H1 (cell line): ENCODE data around the gene CCDC91. TPM values are rescaled to one million over a fixed set of nuclear protein-coding genes. Genes with fewer than 3 reads are reported as not detected.

Source experiments
- CTCF ChIA-PET: fragments of 300-600 bp; sonication (Branson Sonifier 250); formaldehyde crosslinking; loops from one replicate; lab custom pipeline; 2021; ENCODE audit not compliant: partially characterized antibody; lab: Charles Lee
- POLR2A ChIA-PET: fragments of 300-600 bp; sonication (Branson Sonifier 250); formaldehyde crosslinking; loops from one replicate; lab custom pipeline; 2021; ENCODE audit warnings: inconsistent platforms; ENCODE audit not compliant: partially characterized antibody; lab: Charles Lee
- DNase-seq, 2 experiments: peaks; one replicate each; pipeline versions ENCODE4 v3.0.0 to v3.0.0-alpha.2; 2010 to 2022; ENCODE audit warnings: low spot score in 2 of 2, low read depth in 1 of 2, mixed read lengths in 1 of 2
- FAIRE-seq: peaks from 2 replicates; lab custom pipeline; 2011; peaks lifted over from hg19 to GRCh38; lab: Jason Lieb, UNC
- H2AFZ ChIP-seq: 2 replicates; pipeline ENCODE4 v1.8.1; 2012; ENCODE audit warnings: low read length, inconsistent platforms
- H2AK5ac ChIP-seq: 2 replicates; pipeline ENCODE4 v1.6.1; 2013; ENCODE audit warnings: low read depth, low read length
- H2BK120ac ChIP-seq: replicated peaks from 2 replicates; pipeline ENCODE3; 2013; ENCODE audit warnings: low read depth, low read length, inconsistent platforms
- H2BK12ac ChIP-seq: 2 replicates; pipeline ENCODE4 v1.6.1; 2013; ENCODE audit warnings: low read depth, low read length
- H2BK15ac ChIP-seq: 2 replicates; pipeline ENCODE4 v1.6.1; 2013; ENCODE audit warnings: low read length
- H2BK20ac ChIP-seq: 2 replicates; pipeline ENCODE4 v1.6.1; 2013; ENCODE audit warnings: low read length
- H2BK5ac ChIP-seq: 2 replicates; pipeline ENCODE4 v1.6.1; 2013; ENCODE audit warnings: low read depth, low read length
- H3K14ac ChIP-seq: 2 replicates; pipeline ENCODE4 v1.6.1; 2013; ENCODE audit warnings: inconsistent platforms; ENCODE audit not compliant: insufficient read length
- H3K18ac ChIP-seq: 2 replicates; pipeline ENCODE4 v1.6.1; 2013; ENCODE audit warnings: low read length; ENCODE audit errors: extremely low read depth
- H3K23ac ChIP-seq: 2 replicates; pipeline ENCODE4 v1.6.1; 2013; ENCODE audit warnings: inconsistent platforms; ENCODE audit not compliant: insufficient read length
- H3K23me2 ChIP-seq: 2 replicates; pipeline ENCODE4 v1.6.1; 2013; ENCODE audit warnings: low read depth, low read length
- H3K27ac ChIP-seq: 2 replicates; pipeline ENCODE4 v1.6.1; 2011; ENCODE audit warnings: low read depth, low read length, inconsistent platforms
- H3K27me3 ChIP-seq, 4 experiments: replicated peaks in 1 of 4; 1 replicate in 1 of 4; 2 replicates in 3 of 4; pipeline versions ENCODE4 v1.6.1 to v1.8.1; 2011 to 2013; ENCODE audit warnings: low read length in 3 of 4, mild to moderate bottlenecking in 3 of 4, inconsistent platforms in 2 of 4, mixed read lengths in 2 of 4, moderate library complexity in 1 of 4; ENCODE audit not compliant: control insufficient read depth in 3 of 4, insufficient read depth in 3 of 4; ENCODE audit errors: extremely low read depth in 1 of 4
- H3K36me3 ChIP-seq, 4 experiments: 2 replicates each; pipeline versions ENCODE4 v1.6.1 to v1.8.1; 2011 to 2013; ENCODE audit warnings: mild to moderate bottlenecking in 4 of 4, low read length in 3 of 4, moderate library complexity in 2 of 4, control low read depth in 1 of 4, inconsistent platforms in 1 of 4; ENCODE audit not compliant: insufficient read depth in 4 of 4, control insufficient read depth in 2 of 4
- H3K4ac ChIP-seq: replicated peaks from 2 replicates; pipeline ENCODE3; 2013; ENCODE audit warnings: low read length, low read depth, mixed read lengths, inconsistent platforms; ENCODE audit not compliant: insufficient read length
- H3K4me1 ChIP-seq, 4 experiments: replicated peaks in 1 of 4; 1 replicate in 1 of 4; 2 replicates in 3 of 4; pipeline versions ENCODE4 v1.6.1 to v1.8.1; 2011 to 2013; ENCODE audit warnings: low read length in 3 of 4, inconsistent platforms in 2 of 4, mixed read lengths in 1 of 4; ENCODE audit not compliant: insufficient read depth in 4 of 4, control insufficient read depth in 3 of 4
- H3K4me2 ChIP-seq, 2 experiments: 2 replicates each; pipeline versions ENCODE4 v1.6.1 to v1.8.1; 2011 to 2013; ENCODE audit warnings: low read depth in 2 of 2, low read length in 2 of 2, control low read depth in 1 of 2, inconsistent platforms in 1 of 2, mild to moderate bottlenecking in 1 of 2; ENCODE audit not compliant: insufficient read depth in 1 of 2
- H3K4me3 ChIP-seq, 4 experiments: fragments of 200-600, 300-600 bp in 1 of 4; sonication (generic), shearing (Covaris generic), sonication (Bioruptor Twin) in 1 of 4; 2 replicates each; pipeline versions ENCODE4 v1.5.1 to v1.8.1; 2011 to 2016; ENCODE audit warnings: low read length in 4 of 4, low read depth in 3 of 4, control low read depth in 2 of 4, inconsistent platforms in 2 of 4, mild to moderate bottlenecking in 2 of 4, mixed read lengths in 1 of 4, moderate library complexity in 1 of 4; ENCODE audit not compliant: insufficient read depth in 2 of 4; ENCODE audit errors: extremely low read depth in 1 of 4
- H3K56ac ChIP-seq: replicated peaks from 2 replicates; pipeline ENCODE3; 2013; ENCODE audit warnings: low read depth, mild to moderate bottlenecking, mixed read lengths, low read length, inconsistent platforms; ENCODE audit not compliant: insufficient read length
- H3K79me1 ChIP-seq: 2 replicates; pipeline ENCODE4 v1.6.1; 2013; ENCODE audit warnings: low read depth, low read length, control low read depth
- H3K79me2 ChIP-seq, 2 experiments: 2 replicates each; pipeline versions ENCODE4 v1.6.1 to v1.8.1; 2012 to 2013; ENCODE audit warnings: low read length in 2 of 2, mild to moderate bottlenecking in 2 of 2, inconsistent platforms in 1 of 2; ENCODE audit not compliant: insufficient read depth in 2 of 2, control insufficient read depth in 1 of 2
- H3K9ac ChIP-seq, 4 experiments: replicated peaks in 1 of 4; 1 replicate in 1 of 4; 2 replicates in 3 of 4; pipeline versions ENCODE4 v1.6.1 to v1.8.1; 2011 to 2013; ENCODE audit warnings: low read depth in 3 of 4, low read length in 3 of 4, control low read depth in 2 of 4, mild to moderate bottlenecking in 2 of 4, moderate library complexity in 2 of 4, inconsistent platforms in 1 of 4; ENCODE audit errors: extremely low read depth in 1 of 4
- H3K9me3 ChIP-seq, 2 experiments: 2 replicates each; pipeline versions ENCODE4 v1.6.1 to v1.8.1; 2012 to 2013; ENCODE audit warnings: mild to moderate bottlenecking in 2 of 2, moderate library complexity in 2 of 2, control low read depth in 1 of 2, inconsistent platforms in 1 of 2, low read depth in 1 of 2, low read length in 1 of 2, mixed read lengths in 1 of 2; ENCODE audit not compliant: insufficient read depth in 2 of 2
- H4K20me1 ChIP-seq, 2 experiments: replicated peaks in 1 of 2; 2 replicates each; pipeline versions ENCODE3 to v1.8.1; 2011 to 2013; ENCODE audit warnings: inconsistent platforms in 2 of 2, low read length in 2 of 2, mild to moderate bottlenecking in 1 of 2; ENCODE audit not compliant: insufficient read depth in 2 of 2, control insufficient read depth in 1 of 2
- H4K5ac ChIP-seq: 2 replicates; pipeline ENCODE4 v1.6.1; 2013; ENCODE audit warnings: low read length, low read depth, mixed read lengths, inconsistent platforms; ENCODE audit not compliant: insufficient read length
- H4K8ac ChIP-seq: 2 replicates; pipeline ENCODE4 v1.8.0; 2013; ENCODE audit warnings: mild to moderate bottlenecking, moderate library complexity, low read length, inconsistent platforms; ENCODE audit not compliant: insufficient read depth; ENCODE audit errors: extremely low read depth
- H4K91ac ChIP-seq: replicated peaks from 2 replicates; pipeline ENCODE3; 2013; ENCODE audit warnings: low read length, mixed read lengths, inconsistent platforms; ENCODE audit not compliant: insufficient read length
- GABPA ChIP-seq: IDR thresholded peaks from 2 replicates; pipeline ENCODE4 v1.6.1; 2011; ENCODE audit warnings: mild to moderate bottlenecking, low read length, moderate library complexity, borderline replicate concordance; ENCODE audit not compliant: insufficient read depth
- KDM5A ChIP-seq: fragments of 200-600 bp; IDR thresholded peaks from 2 replicates; pipeline ENCODE4 v1.7.1; 2012; ENCODE audit warnings: mild to moderate bottlenecking, low read length, inconsistent platforms, mixed read lengths
- WGBS, 2 experiments: shearing (Covaris generic) in 1 of 2; methylation state at CpG; one replicate each; pipeline versions ENCODE4 v1.1.6 to v1.1.7; 2013 to 2015; ENCODE audit warnings: low lambda C conversion rate in 2 of 2, mixed read lengths in 2 of 2, inconsistent platforms in 1 of 2, low coverage in 1 of 2, missing lambda C conversion rate in 1 of 2; ENCODE audit not compliant: insufficient replicate concordance in 2 of 2, insufficient coverage in 1 of 2, insufficient read length in 1 of 2; ENCODE audit errors: extremely low coverage in 1 of 2, missing lambda C conversion rate in 1 of 2; 5-methylcytosine and 5-hydroxymethylcytosine counted together
- polyA plus RNA-seq, 7 experiments: library from polyadenylated mRNA; depleted of rRNA in 3 of 7; stranded (reverse) in 5 of 7; unstranded in 2 of 7; fragments of >200 nt in 5 of 7; fragments of 200-250 nt in 2 of 7; gene quantifications; 1 replicate in 5 of 7; 2 replicates in 1 of 7; 4 replicates in 1 of 7; pipeline versions ENCODE4 v1.2.1 to v1.2.3, GENCODE V29; 2011 to 2013; ENCODE audit warnings: missing spikeins in 2 of 7, mixed read lengths in 2 of 7
- total RNA-seq: library from RNA; stranded (reverse); fragmentation: NEBNext Ultra II Directional; extraction: Animal tissue kit (Norgen Biotek cat#: 25700); gene quantifications from 2 replicates; pipeline ENCODE4 v1.2.1, GENCODE V29; 2021

Gene CCDC91
- total and polyA plus RNA-seq, 2 of the 8 experiments (the other 6 are each of a cell fraction or from before 2014, with no cell fraction given): 8.6 to 23.1 TPM

- Histone ChIP-seq H2BK12ac (no peak overlapping the region), H4K91ac (no peak overlapping the region), H3K9ac (no peak overlapping the region), H3K27me3 (no peaks in the 10 kb centered on the region), H2BK120ac (no peak overlapping the region), H3K56ac (no peak overlapping the region), H3K27ac (no peak overlapping the region), H3K4ac (no peak overlapping the region), H3K79me1 (no peaks in the 10 kb centered on the region), H2BK20ac (no peak overlapping the region), H3K9me3 (0 out of 4 replicates have a peak, but pooled peaks cover 0 to 2% of the 10 kb centered on the region in 2 experiments), H3K23ac (no peak overlapping the region), H3K14ac (no peak overlapping the region), H2BK5ac (no peak overlapping the region), H3K4me2 (no peak overlapping the region), H4K8ac (no peak overlapping the region), H3K79me2 (no peaks in the 10 kb centered on the region), H3K4me3 (no peak overlapping the region), H2AFZ (no peak overlapping the region), H3K36me3 (no peaks in the 10 kb centered on the region), H4K20me1 (no peaks in the 10 kb centered on the region), H2BK15ac (no peak overlapping the region), H2AK5ac (no peak overlapping the region), H4K5ac (no peak overlapping the region), H3K4me1 (no peaks in the 10 kb centered on the region; a peak in 1 of 7 replicates), H3K18ac (no peak overlapping the region), H3K23me2 (no peaks in the 10 kb centered on the region)
- CTCF ChIA-PET: interaction anchor here (0.5 to 1.3 kb wide), 2 partner anchors 11 to 413 kb away, joined by 3 read pairs; no protein-coding TSS in a partner anchor
- DNase-seq (no peak), FAIRE-seq (peak; percentile 68)
- POLR2A ChIA-PET: no interaction called here
- 78% methylated on average over 3 of the region's 3 CpGs; no CpG with 5 or more reads in 1 of the 2 experiments for WGBS, 2 experiments
- TF ChIP-seq KDM5A: no peak
- TF ChIP-seq GABPA: no peak
Measured at GRCh38 chr12:28586481-28586880, 396.2 kb downstream of the CCDC91 start.
